Spinal cord (tissue), 10 donors: Measurements from ENCODE around the gene FGF7. TPM values are rescaled to one million over a fixed set of nuclear protein-coding genes. Genes with fewer than 3 reads are reported as not detected.
"Not testable (repeated sequence)": the region's sequence is repeated elsewhere in the genome, so short reads cannot be mapped to it uniquely, and the experiment has no call there.

Source experiments
- DNase-seq, 6 donors: peaks; one replicate each; pipeline versions ENCODE4 v3.0.0 to v3.0.0-alpha.2; 2013 to 2015; ENCODE audit warnings: low spot score in 6 of 6, low read depth in 4 of 6
- H3K27ac ChIP-seq: one replicate; pipeline ENCODE4 v1.5.1; 2013; ENCODE audit warnings: low read depth, low read length, control low read depth
- H3K27me3 ChIP-seq: one replicate; pipeline ENCODE4 v1.6.1; 2013; ENCODE audit warnings: low read length; ENCODE audit not compliant: control insufficient read depth, insufficient read depth
- H3K36me3 ChIP-seq: one replicate; pipeline ENCODE4 v1.6.1; 2013; ENCODE audit warnings: low read length; ENCODE audit not compliant: control insufficient read depth, insufficient read depth
- H3K4me1 ChIP-seq: one replicate; pipeline ENCODE4 v1.6.1; 2013; ENCODE audit warnings: low read length; ENCODE audit not compliant: control insufficient read depth, insufficient read depth
- H3K4me3 ChIP-seq: one replicate; pipeline ENCODE4 v1.5.1; 2013; ENCODE audit warnings: low read depth, low read length, control low read depth
- H3K9me3 ChIP-seq: one replicate; pipeline ENCODE4 v1.6.1; 2013; ENCODE audit warnings: low read length; ENCODE audit not compliant: control insufficient read depth, insufficient read depth
- WGBS: methylation state at CpG from one replicate; pipeline ENCODE4 v1.1.5; 2013; ENCODE audit warnings: missing lambda C conversion rate; ENCODE audit not compliant: insufficient coverage; 5-methylcytosine and 5-hydroxymethylcytosine counted together
- polyA plus RNA-seq, 2 donors: library from polyadenylated mRNA; unstranded; fragments of 120-200 nt; gene quantifications; one replicate each; pipeline ENCODE4 v1.2.1, GENCODE V29; 2013; ENCODE audit not compliant: insufficient read length in 2 of 2
- total RNA-seq, 2 donors: library from RNA; depleted of rRNA in 1 of 2; stranded (reverse); fragments of 120-200 nt in 1 of 2; fragments of >200 nt in 1 of 2; gene quantifications; one replicate each; pipeline versions ENCODE4 v1.2.3 to v1.2.4, GENCODE V29; 2013 to 2014
- donor health status: healthy.

FGF7 gene
- total and polyA plus RNA-seq, 4 donors = 4.2 to 10.4 (median 5.7) TPM

DNA sequence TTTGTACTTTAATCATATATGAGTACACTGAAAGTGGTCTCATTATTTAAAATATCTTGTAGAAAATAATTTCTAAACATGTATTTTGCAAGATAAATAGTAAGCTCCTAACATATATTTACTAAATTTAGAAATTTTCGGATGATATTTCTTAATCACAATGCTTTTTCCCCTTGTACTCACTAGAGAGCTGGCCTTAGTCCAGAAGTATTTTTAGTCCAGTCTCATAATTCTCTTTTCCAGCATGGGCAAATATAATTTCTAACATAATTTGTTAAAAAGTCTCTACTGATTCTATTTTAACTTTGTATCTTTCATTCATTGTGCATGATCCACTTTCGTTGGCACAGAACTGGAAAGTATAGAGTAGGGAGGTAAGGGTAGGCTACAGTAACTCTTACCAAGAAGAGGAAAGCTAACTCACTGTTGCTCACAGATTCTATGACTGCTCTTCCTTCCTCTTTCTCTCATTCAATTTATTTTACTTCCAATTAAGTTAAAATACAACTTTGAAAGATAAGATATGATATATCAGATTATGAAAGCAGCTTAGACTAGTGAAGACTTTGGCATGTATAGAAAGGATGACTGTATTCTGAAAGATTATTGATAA lies 39.3 kb downstream of the FGF7 start:
- no peak for DNase-seq
- H3K36me3 ChIP-seq = no peaks in the 10 kb centered on the region
- no peak overlapping the region for H3K4me3 ChIP-seq
- H3K27me3 ChIP-seq = no peaks in the 10 kb centered on the region
- no CpG with 5 or more reads among the region's 2 CpGs for WGBS
- no peaks in the 10 kb centered on the region for H3K9me3 ChIP-seq
- H3K27ac ChIP-seq = no peak overlapping the region
- no peaks in the 10 kb centered on the region for H3K4me1 ChIP-seq

DNA sequence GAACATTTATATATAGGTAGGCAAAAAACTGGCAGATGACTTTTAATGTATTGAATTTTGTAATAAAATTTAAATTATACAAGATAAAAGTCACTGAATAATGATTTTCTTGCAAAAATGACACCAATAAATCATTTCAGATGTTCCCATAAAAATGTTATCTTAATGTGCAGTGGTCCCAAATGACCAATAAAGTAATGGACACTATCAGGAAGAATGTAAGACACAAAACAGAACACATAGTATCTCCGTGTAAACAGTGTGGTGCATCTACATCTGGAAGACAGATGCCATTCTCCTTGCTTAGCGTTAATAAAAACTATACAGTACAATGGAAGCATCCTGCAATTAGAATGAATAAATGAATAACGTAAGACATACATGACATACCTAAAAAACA lies 41.5 kb downstream of the FGF7 start:
- WGBS = no CpG with 5 or more reads among the region's 3 CpGs
- no peak overlapping the region for H3K4me3 ChIP-seq
- no peaks in the 10 kb centered on the region for H3K27me3 ChIP-seq
- H3K36me3 ChIP-seq = no peaks in the 10 kb centered on the region
- DNase-seq = no peak
- H3K4me1 ChIP-seq = no peaks in the 10 kb centered on the region
- H3K9me3 ChIP-seq = no peaks in the 10 kb centered on the region
- no peak overlapping the region for H3K27ac ChIP-seq

GRCh38 chr15:49466119-49466518 lies 43.1 kb downstream of the FGF7 start:
- no peak for DNase-seq
- WGBS = 100% methylated on average over 1 of the region's 1 CpG
- Histone ChIP-seq H3K27ac (no peak overlapping the region), H3K4me3 (no peak overlapping the region), H3K9me3 (no peaks in the 10 kb centered on the region), H3K27me3 (no peaks in the 10 kb centered on the region), H3K36me3 (no peaks in the 10 kb centered on the region), H3K4me1 (no peaks in the 10 kb centered on the region)

GRCh38 chr15:49467746-49468480 lies 44.9 kb downstream of the FGF7 start:
- no CpG with 5 or more reads among the region's 3 CpGs for WGBS
- H3K27ac ChIP-seq = no peak overlapping the region
- H3K36me3 ChIP-seq = no peaks in the 10 kb centered on the region
- H3K4me1 ChIP-seq = no peaks in the 10 kb centered on the region
- DNase-seq = no peak
- no peaks in the 10 kb centered on the region for H3K27me3 ChIP-seq
- H3K9me3 ChIP-seq = no peaks in the 10 kb centered on the region
- H3K4me3 ChIP-seq = no peak overlapping the region

DNA sequence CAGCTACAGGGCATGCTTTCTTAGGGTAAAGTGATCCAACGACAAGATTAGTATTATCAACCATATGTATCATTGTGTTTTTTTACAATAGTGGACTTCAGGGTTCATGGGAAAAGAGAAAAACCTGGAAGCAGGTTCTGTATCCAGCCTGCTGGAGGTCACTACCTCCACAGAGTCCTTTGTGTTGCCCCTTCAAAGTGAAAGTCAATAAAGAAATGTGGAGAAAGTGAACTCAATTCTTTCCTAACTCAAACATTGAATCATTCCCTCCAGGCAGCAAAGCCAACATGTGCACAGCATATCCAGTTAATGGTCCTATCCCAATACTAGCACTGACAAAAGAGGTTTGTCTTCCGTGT lies 45.4 kb downstream of the FGF7 start:
- no CpG with 5 or more reads among the region's 2 CpGs for WGBS
- Histone ChIP-seq H3K9me3 (no peaks in the 10 kb centered on the region), H3K27me3 (no peaks in the 10 kb centered on the region), H3K36me3 (no peaks in the 10 kb centered on the region), H3K27ac (no peak overlapping the region), H3K4me1 (no peaks in the 10 kb centered on the region), H3K4me3 (no peak overlapping the region)
- peak in 1 of 6 donors; percentile 20 for DNase-seq

DNA sequence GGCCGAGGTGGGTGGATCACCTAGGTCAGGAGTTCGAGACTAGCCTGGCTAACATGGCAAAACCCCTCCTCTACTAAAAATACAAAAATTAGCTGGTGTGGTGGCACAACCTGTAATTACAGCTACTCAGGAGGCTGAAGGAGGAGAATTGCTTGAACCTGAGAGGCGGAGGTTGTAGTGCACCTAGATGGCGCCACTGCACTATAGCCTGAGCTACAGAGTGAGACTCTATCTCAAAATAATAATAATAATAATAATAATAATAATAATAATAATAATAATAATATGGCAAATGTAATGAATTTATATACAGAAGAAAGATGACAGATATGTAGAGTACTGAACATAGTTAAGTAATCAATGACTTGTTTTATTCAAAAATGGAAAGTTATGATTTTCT lies 48.2 kb downstream of the FGF7 start:
- no CpG with 5 or more reads among the region's 4 CpGs for WGBS
- not testable (repeated sequence) for H3K27me3 ChIP-seq, H3K9me3 ChIP-seq, DNase-seq, H3K4me3 ChIP-seq, H3K4me1 ChIP-seq, H3K27ac ChIP-seq, H3K36me3 ChIP-seq

GRCh38 chr15:49471733-49472132 lies 48.7 kb downstream of the FGF7 start:
- peak in 1 of 6 donors; percentile 26 for DNase-seq
- H3K4me3 ChIP-seq = no peak overlapping the region
- H3K27me3 ChIP-seq = no peaks in the 10 kb centered on the region
- H3K4me1 ChIP-seq = no peaks in the 10 kb centered on the region
- H3K9me3 ChIP-seq = no peaks in the 10 kb centered on the region
- no peaks in the 10 kb centered on the region for H3K36me3 ChIP-seq
- WGBS = 68% methylated on average over 2 of the region's 4 CpGs
- H3K27ac ChIP-seq = no peak overlapping the region

DNA sequence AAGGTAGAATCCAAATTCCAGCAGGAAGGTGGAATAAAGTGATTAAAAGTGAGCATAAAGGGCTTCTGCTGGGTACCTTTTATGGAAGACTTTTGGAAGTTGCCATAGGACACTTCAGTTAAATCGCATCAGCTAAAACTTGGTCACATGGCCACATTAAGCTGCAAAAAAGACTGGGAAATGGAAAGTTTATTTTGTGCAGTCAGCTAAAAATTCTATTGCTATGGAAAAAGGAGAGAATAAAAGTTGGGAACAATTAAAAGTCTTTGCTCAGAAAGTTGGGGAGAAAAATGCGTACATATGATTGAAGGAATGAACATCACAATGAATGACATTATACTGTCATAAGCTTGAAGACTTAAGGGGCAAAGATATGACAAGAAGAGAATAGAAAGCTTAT lies 49.3 kb downstream of the FGF7 start:
- DNase-seq = no peak
- Histone ChIP-seq H3K36me3 (no peaks in the 10 kb centered on the region), H3K9me3 (no peaks in the 10 kb centered on the region), H3K4me1 (no peaks in the 10 kb centered on the region), H3K27ac (no peak overlapping the region), H3K4me3 (no peak overlapping the region), H3K27me3 (no peaks in the 10 kb centered on the region)
- WGBS = 100% methylated on average over 1 of the region's 2 CpGs

DNA sequence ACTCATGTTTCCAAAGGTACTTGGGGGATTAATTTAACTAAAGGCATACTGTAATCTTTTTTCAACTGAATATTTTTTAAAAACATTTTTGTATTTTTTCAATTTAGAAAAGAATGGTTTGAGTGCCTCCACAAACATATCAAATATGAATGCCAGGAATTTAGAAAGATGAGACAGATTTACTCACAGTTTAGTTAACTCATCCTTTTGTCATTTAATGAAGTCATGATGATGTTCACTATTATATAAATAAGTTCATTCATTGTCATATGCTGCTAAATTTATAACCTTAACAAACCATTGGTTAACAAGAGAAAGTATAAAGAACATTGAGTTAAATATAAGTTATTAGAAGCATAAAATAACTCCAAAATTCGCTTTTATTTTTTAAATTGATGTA lies 50.0 kb downstream of the FGF7 start:
- DNase-seq = no peak
- Histone ChIP-seq H3K27me3 (no peaks in the 10 kb centered on the region), H3K9me3 (no peaks in the 10 kb centered on the region), H3K4me3 (no peak overlapping the region), H3K4me1 (no peaks in the 10 kb centered on the region), H3K27ac (no peak overlapping the region), H3K36me3 (no peaks in the 10 kb centered on the region)
- no CpG with 5 or more reads among the region's 1 CpG for WGBS

- H3K9me3 ChIP-seq, H3K27ac ChIP-seq, H3K4me1 ChIP-seq, H3K36me3 ChIP-seq, H3K27me3 ChIP-seq, DNase-seq, H3K4me3 ChIP-seq: not testable (repeated sequence)
- no CpG with 5 or more reads among the region's 4 CpGs for WGBS
These were observed 55.0 kb downstream of the FGF7 start for GRCh38 chr15:49478021-49478420.
